B cell (primary cell): Measurements from ENCODE around the gene PLEKHA7. TPM values are rescaled to one million over a fixed set of nuclear protein-coding genes. Genes with fewer than 3 reads are reported as not detected.

Experiments
- ATAC-seq: fragments of 200-7000 bp; cut with Tn5 transposase; one replicate; pipeline ENCODE4 v1.10.0; 2021; ENCODE audit warnings: low read depth, mild to moderate bottlenecking, moderate number of reproducible peaks, moderate library complexity
- CTCF ChIA-PET: fragments of 350-600 bp; sonication (Branson Sonifier 250); formaldehyde crosslinking; loops from one replicate; lab custom pipeline; 2021; ENCODE audit warnings: antibody characterized with exemption, inconsistent platforms; lab: Charles Lee
- POLR2A ChIA-PET: fragments of 350-600 bp; sonication (Branson Sonifier 250); formaldehyde crosslinking; loops from one replicate; lab custom pipeline; 2021; ENCODE audit warnings: antibody characterized with exemption; lab: Charles Lee
- DNase-seq: peaks from one replicate; pipeline ENCODE4 v3.0.0; 2013
- H2AFZ ChIP-seq: 2 replicates; pipeline ENCODE4 v1.6.1; 2012; ENCODE audit warnings: mild to moderate bottlenecking, low read depth, low read length; ENCODE audit not compliant: insufficient read depth, poor library complexity, severe bottlenecking
- H3K27ac ChIP-seq, 2 donors: 1 replicate in 1 of 2; 2 replicates in 1 of 2; pipeline ENCODE4 v1.5.1; 2012 to 2013; ENCODE audit warnings: low read length in 2 of 2, mild to moderate bottlenecking in 2 of 2, moderate library complexity in 1 of 2
- H3K27me3 ChIP-seq, 4 experiments: fragments of 200-600 bp in 1 of 4; sonication (generic) in 1 of 4; replicated peaks in 1 of 4; 1 replicate in 2 of 4; 2 replicates in 2 of 4; pipeline versions ENCODE4 v1.6.1 to v1.7.0; 2013 to 2016; ENCODE audit warnings: low read length in 3 of 4, mild to moderate bottlenecking in 2 of 4, mixed read lengths in 1 of 4, moderate library complexity in 1 of 4; ENCODE audit not compliant: insufficient read depth in 4 of 4, control insufficient read depth in 3 of 4; ENCODE audit errors: control extremely low read depth in 1 of 4
- H3K36me3 ChIP-seq, 2 experiments: replicated peaks in 1 of 2; 1 replicate in 1 of 2; 2 replicates in 1 of 2; pipeline versions ENCODE4 v1.6.1 to v1.7.1; 2013; ENCODE audit warnings: low read length in 1 of 2; ENCODE audit not compliant: insufficient read depth in 2 of 2, control insufficient read depth in 1 of 2; ENCODE audit errors: control extremely low read depth in 1 of 2, extremely low read depth in 1 of 2
- H3K4me1 ChIP-seq, 2 donors: fragments of 200-600 bp in 1 of 2; sonication (generic) in 1 of 2; 1 replicate in 1 of 2; 2 replicates in 1 of 2; pipeline versions ENCODE4 v1.5.1 to v1.6.1; 2013 to 2017; ENCODE audit warnings: low read length in 2 of 2; ENCODE audit not compliant: control insufficient read depth in 2 of 2, insufficient read depth in 2 of 2
- H3K4me2 ChIP-seq: replicated peaks from 2 replicates; pipeline ENCODE3; 2012; ENCODE audit warnings: mild to moderate bottlenecking, low read depth, low read length; ENCODE audit not compliant: poor library complexity, severe bottlenecking
- H3K4me3 ChIP-seq, 5 experiments: fragments of 200-600 bp in 1 of 5; sonication (generic) in 1 of 5; 1 replicate in 3 of 5; 2 replicates in 2 of 5; pipeline versions ENCODE4 v1.5.1 to v1.7.0; 2011 to 2016; ENCODE audit warnings: low read length in 4 of 5, mild to moderate bottlenecking in 4 of 5, low read depth in 2 of 5, control low read depth in 1 of 5, moderate library complexity in 1 of 5; ENCODE audit not compliant: insufficient read depth in 1 of 5; ENCODE audit errors: control extremely low read depth in 1 of 5, extremely low read depth in 1 of 5
- H3K79me2 ChIP-seq: fragments of 200-600 bp; sonication (generic); one replicate; pipeline ENCODE4 v1.6.0; 2016; ENCODE audit warnings: low read length; ENCODE audit not compliant: control insufficient read depth, insufficient read depth
- H3K9ac ChIP-seq: fragments of 200-600 bp; sonication (generic); 2 replicates; pipeline ENCODE4 v1.6.1; 2017; ENCODE audit warnings: mild to moderate bottlenecking, low read length, moderate library complexity
- H3K9me3 ChIP-seq, 3 donors: one replicate each; pipeline versions ENCODE4 v1.6.1 to v1.7.1; 2013; ENCODE audit warnings: low read length in 2 of 3; ENCODE audit not compliant: control insufficient read depth in 2 of 3, insufficient read depth in 1 of 3; ENCODE audit errors: control extremely low read depth in 1 of 3
- H4K20me1 ChIP-seq: 2 replicates; pipeline ENCODE4 v1.6.0; 2012; ENCODE audit warnings: mild to moderate bottlenecking, low read length; ENCODE audit not compliant: insufficient read depth, control insufficient read depth, poor library complexity, severe bottlenecking
- H3K27ac Mint-ChIP-seq: one replicate; pipeline ENCODE4 v1.8.0; 2021; ENCODE audit warnings: mixed read lengths
- H3K27me3 Mint-ChIP-seq: one replicate; pipeline ENCODE4 v1.8.0; 2021; ENCODE audit warnings: mixed read lengths
- H3K4me1 Mint-ChIP-seq: one replicate; pipeline ENCODE4 v1.8.0; 2021; ENCODE audit warnings: mixed read lengths
- H3K4me3 Mint-ChIP-seq: one replicate; pipeline ENCODE4 v1.8.0; 2021; ENCODE audit warnings: mixed read lengths
- H3K9me3 Mint-ChIP-seq: one replicate; pipeline ENCODE4 v1.8.0; 2022; ENCODE audit warnings: mixed read lengths; ENCODE audit not compliant: insufficient read depth
- EZH2 ChIP-seq: IDR thresholded peaks from 2 replicates; pipeline ENCODE4 v1.6.1; 2012; ENCODE audit warnings: borderline replicate concordance, low read depth, mild to moderate bottlenecking, moderate library complexity, low read length; ENCODE audit not compliant: insufficient read depth, poor library complexity, severe bottlenecking
- WGBS: methylation state at CpG from one replicate; pipeline ENCODE4 v1.1.5; 2013; ENCODE audit warnings: missing lambda C conversion rate; ENCODE audit not compliant: insufficient coverage; 5-methylcytosine and 5-hydroxymethylcytosine counted together
- intact Hi-C: fragments of 100-400 bp; cut with micrococcal nuclease; formaldehyde crosslinking; loops from one replicate; pipeline ENCODE4 v1.10.0; 2022
- polyA plus RNA-seq: library from polyadenylated mRNA; depleted of rRNA; stranded (reverse); fragments of >200 nt; gene quantifications from 2 replicates; pipeline ENCODE4 v1.2.3, GENCODE V29; 2012
- total RNA-seq, 2 donors: library from RNA; stranded (reverse); fragments of 120-200 nt in 1 of 2; gene quantifications; 1 replicate in 1 of 2; 2 replicates in 1 of 2; pipeline versions ENCODE4 v1.2.3 to v1.2.4, GENCODE V29; 2013 to 2022
- TF ChIP-seq, protein P1 (sequence below): fragments of 200-600 bp; IDR thresholded peaks from one replicate; pipeline ENCODE4 v1.8.0; 2022; ENCODE audit warnings: antibody characterized with exemption, mild to moderate bottlenecking

Gene PLEKHA7
- total and polyA plus RNA-seq, 2 donors (not counting 1 experiment from before 2014, with no cell fraction given), result 1.7 to 8.2 TPM

DNA sequence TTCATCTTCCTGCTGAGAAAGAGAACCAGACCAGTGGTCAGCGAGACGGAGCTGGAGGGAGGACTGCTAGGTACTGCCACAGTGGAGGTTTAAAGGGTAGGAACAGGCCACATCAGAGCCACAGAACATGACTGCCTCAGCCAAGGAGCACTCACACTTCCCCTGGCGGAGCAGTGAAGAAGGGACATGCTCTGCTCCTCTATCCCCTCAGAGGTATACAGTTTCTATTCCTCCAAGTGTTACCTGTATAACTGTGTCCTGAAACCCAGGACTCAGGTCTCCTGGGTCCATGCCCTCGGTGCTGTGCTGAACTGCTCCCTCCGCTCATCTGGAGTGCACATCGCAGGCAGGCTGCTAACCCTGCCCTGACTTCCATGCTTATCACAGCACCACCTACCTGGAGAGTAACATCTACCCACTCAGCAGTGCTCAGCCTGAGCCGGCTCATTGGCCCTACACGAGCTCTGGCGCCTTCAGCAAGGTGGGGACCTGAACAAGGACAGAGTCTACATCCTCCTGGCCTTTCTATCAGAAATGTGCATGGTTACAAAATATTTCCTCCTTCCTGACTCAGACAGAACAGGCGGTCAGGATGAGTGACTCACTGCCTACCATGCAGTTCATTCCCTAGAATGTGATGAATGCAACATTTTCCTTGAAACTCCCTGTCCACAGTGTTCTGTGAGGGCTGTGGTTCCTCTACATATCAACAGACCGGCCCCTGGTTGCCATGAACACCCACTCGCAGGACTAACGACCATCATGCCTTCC lies 222.8 kb downstream of the PLEKHA7 start:
- H3K27me3 Mint-ChIP-seq, result no peaks in the 10 kb centered on the region
- Histone ChIP-seq H3K9ac (no peak overlapping the region), H3K27me3 (no peaks in the 10 kb centered on the region), H3K27ac (no peak overlapping the region), H3K4me1 (no peaks in the 10 kb centered on the region), H2AFZ (no peak overlapping the region), H4K20me1 (no peaks in the 10 kb centered on the region), H3K9me3 (no peaks in the 10 kb centered on the region), H3K36me3 (no peaks in the 10 kb centered on the region), H3K4me2 (no peak overlapping the region), H3K4me3 (no peak overlapping the region), H3K79me2 (no peaks in the 10 kb centered on the region)
- intact Hi-C loops, result no loop called here
- ChIA-PET CTCF (interaction anchor here (0.6 to 2.5 kb wide), 4 partner anchors 19 to 272 kb away, joined by 3 to 8 read pairs (median 4); no protein-coding TSS in a partner anchor), POLR2A (no interaction called here)
- H3K9me3 Mint-ChIP-seq, result no peaks in the 10 kb centered on the region
- no peak overlapping the region for H3K4me3 Mint-ChIP-seq
- DNase-seq (no peak), ATAC-seq (no peak)
- TF ChIP-seq EZH2, result no peak
- TF ChIP-seq, protein P1, sequence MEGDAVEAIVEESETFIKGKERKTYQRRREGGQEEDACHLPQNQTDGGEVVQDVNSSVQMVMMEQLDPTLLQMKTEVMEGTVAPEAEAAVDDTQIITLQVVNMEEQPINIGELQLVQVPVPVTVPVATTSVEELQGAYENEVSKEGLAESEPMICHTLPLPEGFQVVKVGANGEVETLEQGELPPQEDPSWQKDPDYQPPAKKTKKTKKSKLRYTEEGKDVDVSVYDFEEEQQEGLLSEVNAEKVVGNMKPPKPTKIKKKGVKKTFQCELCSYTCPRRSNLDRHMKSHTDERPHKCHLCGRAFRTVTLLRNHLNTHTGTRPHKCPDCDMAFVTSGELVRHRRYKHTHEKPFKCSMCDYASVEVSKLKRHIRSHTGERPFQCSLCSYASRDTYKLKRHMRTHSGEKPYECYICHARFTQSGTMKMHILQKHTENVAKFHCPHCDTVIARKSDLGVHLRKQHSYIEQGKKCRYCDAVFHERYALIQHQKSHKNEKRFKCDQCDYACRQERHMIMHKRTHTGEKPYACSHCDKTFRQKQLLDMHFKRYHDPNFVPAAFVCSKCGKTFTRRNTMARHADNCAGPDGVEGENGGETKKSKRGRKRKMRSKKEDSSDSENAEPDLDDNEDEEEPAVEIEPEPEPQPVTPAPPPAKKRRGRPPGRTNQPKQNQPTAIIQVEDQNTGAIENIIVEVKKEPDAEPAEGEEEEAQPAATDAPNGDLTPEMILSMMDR, result no peak
- H3K4me1 Mint-ChIP-seq, result no peaks in the 10 kb centered on the region
- WGBS, result 60% methylated on average over 13 of the region's 13 CpGs
- H3K27ac Mint-ChIP-seq, result no peak overlapping the region

DNA sequence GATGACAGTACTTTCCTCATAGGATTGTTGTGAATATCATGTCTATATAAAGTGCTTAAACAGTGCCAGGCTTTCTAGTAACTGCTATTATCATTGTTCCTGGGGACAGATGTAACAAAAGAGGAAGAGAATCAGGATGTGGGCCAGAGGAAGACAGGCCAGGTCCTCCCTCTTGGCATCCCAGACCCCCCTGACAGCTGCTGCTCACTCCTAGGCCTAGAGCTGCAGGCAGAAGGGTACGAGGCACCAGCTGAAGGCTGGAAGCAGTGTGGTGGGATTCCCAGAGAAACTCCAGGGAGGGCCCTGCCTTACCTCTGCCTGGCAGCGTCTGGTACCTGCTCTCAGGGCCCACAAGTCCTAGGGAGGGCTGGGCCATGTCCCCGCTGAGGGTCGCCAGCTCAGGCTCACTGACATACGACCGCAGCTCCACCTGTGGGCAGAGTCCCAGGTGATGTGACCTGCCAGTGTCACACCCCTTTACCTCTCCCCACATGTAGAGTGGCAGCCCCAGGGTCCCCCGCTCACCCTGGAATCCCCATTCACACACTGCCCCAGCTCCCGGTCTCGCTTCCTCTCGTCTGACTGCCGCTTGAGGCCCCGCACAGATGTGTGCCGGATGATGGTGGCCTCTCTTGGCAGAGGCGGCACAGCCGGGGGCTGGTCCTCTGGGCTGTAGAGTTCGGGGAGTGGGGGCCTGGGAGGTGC lies 223.6 kb downstream of the PLEKHA7 start:
- Histone ChIP-seq H4K20me1 (no peaks in the 10 kb centered on the region), H3K27me3 (no peaks in the 10 kb centered on the region), H3K36me3 (no peaks in the 10 kb centered on the region), H3K79me2 (no peaks in the 10 kb centered on the region), H3K9me3 (no peaks in the 10 kb centered on the region), H3K27ac (no peak overlapping the region), H2AFZ (no peak overlapping the region), H3K9ac (no peak overlapping the region), H3K4me3 (no peak overlapping the region), H3K4me1 (no peaks in the 10 kb centered on the region), H3K4me2 (no peak overlapping the region)
- no peak for ATAC-seq
- no peaks in the 10 kb centered on the region for H3K9me3 Mint-ChIP-seq
- ChIA-PET CTCF (interaction anchor here (0.6 to 2.5 kb wide), 3 partner anchors 20 to 141 kb away, joined by 3 to 8 read pairs (median 5); no protein-coding TSS in a partner anchor), POLR2A (no interaction called here)
- no peaks in the 10 kb centered on the region for H3K4me1 Mint-ChIP-seq
- DNase-seq, result no peak
- no peak overlapping the region for H3K27ac Mint-ChIP-seq
- 64% methylated on average over 16 of the region's 16 CpGs for WGBS
- intact Hi-C loops, result no loop called here
- H3K27me3 Mint-ChIP-seq, result no peaks in the 10 kb centered on the region
- no peak overlapping the region for H3K4me3 Mint-ChIP-seq
- no peak for TF ChIP-seq EZH2
- TF ChIP-seq, protein P1, result no peak
